HepG2 (cell line): ENCODE results near the gene MRPL42. TPM values are rescaled to one million over a fixed set of nuclear protein-coding genes. Genes with fewer than 3 reads are reported as not detected.

Experiments used
- ATF1 ChIP-seq: IDR thresholded peaks from 2 replicates; pipeline ENCODE4 v1.6.1; 2016; ENCODE audit warnings: mild to moderate bottlenecking, control low read depth
- ATF4 ChIP-seq, 2 experiments: fragments of 450-650 bp in 1 of 2; sonication (generic) in 1 of 2; formaldehyde crosslinking; IDR thresholded peaks; 2 replicates each; pipeline versions ENCODE4 v1.5.0 to v1.8.0; 2020 to 2022; ENCODE audit warnings: mild to moderate bottlenecking in 1 of 2, missing genetic modification reagents in 1 of 2
- IKZF4 ChIP-seq: sonication (generic); formaldehyde crosslinking; IDR thresholded peaks from 2 replicates; pipeline ENCODE4 v1.5.1; 2020; ENCODE audit warnings: borderline replicate concordance, mild to moderate bottlenecking, low read depth, missing genetic modification reagents; ENCODE audit errors: not compliant biosample characterization
- KMT2A ChIP-seq: sonication (generic); formaldehyde crosslinking; IDR thresholded peaks from 2 replicates; pipeline ENCODE4 v1.4.0; 2020; ENCODE audit warnings: missing genetic modification reagents
- NFE2 ChIP-seq: sonication (generic); formaldehyde crosslinking; IDR thresholded peaks from 2 replicates; pipeline ENCODE4 v1.4.0; 2020; ENCODE audit warnings: missing genetic modification reagents
- NFE2L2 ChIP-seq: fragments of 150-350 bp; IDR thresholded peaks from 2 replicates; pipeline ENCODE4 v1.6.1; 2014; ENCODE audit warnings: low read length
- NFKBIZ ChIP-seq: IDR thresholded peaks from 2 replicates; pipeline ENCODE4 v1.6.1; 2018; ENCODE audit warnings: missing genetic modification reagents, missing compliant biosample characterization
- PAXIP1 ChIP-seq: sonication (generic); formaldehyde crosslinking; conservative IDR thresholded peaks from 2 replicates; pipeline ENCODE4 v1.4.0; 2020; ENCODE audit warnings: mild to moderate bottlenecking, missing genetic modification reagents, moderate library complexity
- RARA ChIP-seq: IDR thresholded peaks from 2 replicates; pipeline ENCODE4 v1.6.1; 2016; ENCODE audit warnings: missing genetic modification reagents, missing compliant biosample characterization
- RCOR2 ChIP-seq: IDR thresholded peaks from 2 replicates; pipeline ENCODE4 v1.6.1; 2016; ENCODE audit warnings: missing biosample characterization, missing genetic modification reagents
- SIX4 ChIP-seq: sonication (generic); formaldehyde crosslinking; IDR thresholded peaks from 2 replicates; pipeline ENCODE4 v1.4.0; 2020; ENCODE audit warnings: missing genetic modification reagents
- TGIF2 ChIP-seq: IDR thresholded peaks from 2 replicates; pipeline ENCODE4 v1.6.1; 2016; ENCODE audit warnings: control low read depth, missing compliant biosample characterization
- XRCC5 ChIP-seq: fragments of 200-400 bp; formaldehyde crosslinking; optimal IDR thresholded peaks from 2 replicates; pipeline ENCODE3; 2017; ENCODE audit warnings: mild to moderate bottlenecking, low read length
- ZBTB8A ChIP-seq: sonication (generic); formaldehyde crosslinking; IDR thresholded peaks from 2 replicates; pipeline ENCODE4 v1.4.0; 2020; ENCODE audit warnings: mild to moderate bottlenecking, low read depth, missing genetic modification reagents, borderline replicate concordance
- ZNF563 ChIP-seq: sonication (generic); formaldehyde crosslinking; IDR thresholded peaks from 2 replicates; pipeline ENCODE4 v1.8.0; 2022; ENCODE audit warnings: mild to moderate bottlenecking, moderate library complexity, missing genetic modification reagents
- ZNF577 ChIP-seq: sonication (generic); formaldehyde crosslinking; IDR thresholded peaks from 2 replicates; pipeline ENCODE4 v1.4.0; 2020; ENCODE audit warnings: mild to moderate bottlenecking, low read depth, missing genetic modification reagents, borderline replicate concordance
- ZNF780A ChIP-seq: sonication (generic); formaldehyde crosslinking; IDR thresholded peaks from 2 replicates; pipeline ENCODE4 v1.8.0; 2022; ENCODE audit warnings: mild to moderate bottlenecking, missing genetic modification reagents, moderate library complexity
- polyA plus RNA-seq, 8 experiments: library from polyadenylated mRNA; depleted of rRNA in 3 of 8; stranded (reverse) in 7 of 8; unstranded in 1 of 8; fragments of >200 nt; fragmentation: Illumina TruSeq in 4 of 8; extraction: Trizol in 4 of 8; gene quantifications; 2 replicates each; pipeline versions ENCODE4 v1.2.1 to v1.2.3, GENCODE V29; 2011 to 2016; ENCODE audit warnings: low read depth in 4 of 8, missing spikeins in 1 of 8, mixed read lengths in 1 of 8; ENCODE audit not compliant: insufficient read depth in 1 of 8
- total RNA-seq, 5 experiments: library from RNA; depleted of rRNA; stranded (reverse); fragments of >200 nt; fragmentation: Illumina TruSeq; extraction: Trizol; gene quantifications; 2 replicates each; pipeline ENCODE4 v1.2.3, GENCODE V29; 2016; ENCODE audit warnings: low read depth in 1 of 5
- TF ChIP-seq, protein P1 (sequence below): sonication (generic); formaldehyde crosslinking; IDR thresholded peaks from 2 replicates; pipeline ENCODE4 v1.9.0; 2022; ENCODE audit warnings: low read depth, missing genetic modification reagents
- TF ChIP-seq, protein P2 (sequence below): sonication (generic); formaldehyde crosslinking; IDR thresholded peaks from 2 replicates; pipeline ENCODE4 v1.4.0; 2020; ENCODE audit warnings: missing genetic modification reagents, borderline replicate concordance
- TF ChIP-seq, protein P3 (sequence below): sonication (generic); formaldehyde crosslinking; IDR thresholded peaks from 2 replicates; pipeline ENCODE4 v1.5.0; 2020; ENCODE audit warnings: missing genetic modification reagents, mild to moderate bottlenecking, borderline replicate concordance
- TF ChIP-seq, protein P4 (sequence below): sonication (generic); formaldehyde crosslinking; IDR thresholded peaks from 2 replicates; pipeline ENCODE4 v1.8.0; 2023; ENCODE audit warnings: mild to moderate bottlenecking, missing genetic modification reagents

Gene MRPL42
- total and polyA plus RNA-seq, 2 of the 13 experiments (the other 11 are each of a cell fraction or from before 2014, with no cell fraction given): 93.3 to 148 TPM

- TF ChIP-seq, protein P1, sequence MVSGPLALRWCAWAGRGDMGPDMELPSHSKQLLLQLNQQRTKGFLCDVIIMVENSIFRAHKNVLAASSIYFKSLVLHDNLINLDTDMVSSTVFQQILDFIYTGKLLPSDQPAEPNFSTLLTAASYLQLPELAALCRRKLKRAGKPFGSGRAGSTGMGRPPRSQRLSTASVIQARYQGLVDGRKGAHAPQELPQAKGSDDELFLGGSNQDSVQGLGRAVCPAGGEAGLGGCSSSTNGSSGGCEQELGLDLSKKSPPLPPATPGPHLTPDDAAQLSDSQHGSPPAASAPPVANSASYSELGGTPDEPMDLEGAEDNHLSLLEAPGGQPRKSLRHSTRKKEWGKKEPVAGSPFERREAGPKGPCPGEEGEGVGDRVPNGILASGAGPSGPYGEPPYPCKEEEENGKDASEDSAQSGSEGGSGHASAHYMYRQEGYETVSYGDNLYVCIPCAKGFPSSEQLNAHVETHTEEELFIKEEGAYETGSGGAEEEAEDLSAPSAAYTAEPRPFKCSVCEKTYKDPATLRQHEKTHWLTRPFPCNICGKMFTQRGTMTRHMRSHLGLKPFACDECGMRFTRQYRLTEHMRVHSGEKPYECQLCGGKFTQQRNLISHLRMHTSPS (CRISPR knock-in tag): no peak
- TF ChIP-seq, protein P2, sequence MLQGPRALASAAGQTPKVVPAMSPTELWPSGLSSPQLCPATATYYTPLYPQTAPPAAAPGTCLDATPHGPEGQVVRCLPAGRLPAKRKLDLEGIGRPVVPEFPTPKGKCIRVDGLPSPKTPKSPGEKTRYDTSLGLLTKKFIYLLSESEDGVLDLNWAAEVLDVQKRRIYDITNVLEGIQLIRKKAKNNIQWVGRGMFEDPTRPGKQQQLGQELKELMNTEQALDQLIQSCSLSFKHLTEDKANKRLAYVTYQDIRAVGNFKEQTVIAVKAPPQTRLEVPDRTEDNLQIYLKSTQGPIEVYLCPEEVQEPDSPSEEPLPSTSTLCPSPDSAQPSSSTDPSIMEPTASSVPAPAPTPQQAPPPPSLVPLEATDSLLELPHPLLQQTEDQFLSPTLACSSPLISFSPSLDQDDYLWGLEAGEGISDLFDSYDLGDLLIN (CRISPR knock-in tag): no peak
- TF ChIP-seq RARA (CRISPR knock-in tag) (peak; percentile 61), ZBTB8A (CRISPR knock-in tag) (no peak), ZNF780A (CRISPR knock-in tag) (no peak), NFE2 (CRISPR knock-in tag) (no peak), ATF4 (CRISPR knock-in tag; IDR thresholded peaks at IDR 0.05) (0 out of 4 replicates have a peak, but pooled peaks of 1 of the 2 experiments have one; percentile 21), XRCC5 (no peak), IKZF4 (CRISPR knock-in tag) (no peak), NFKBIZ (no peak), PAXIP1 (CRISPR knock-in tag) (peak; percentile 59), ZNF563 (CRISPR knock-in tag) (no peak), NFE2L2 (no peak), KMT2A (no peak), SIX4 (CRISPR knock-in tag) (no peak), ZNF577 (CRISPR knock-in tag) (no peak), TGIF2 (no peak), ATF1 (CRISPR knock-in tag) (no peak), RCOR2 (CRISPR knock-in tag) (no peak)
- TF ChIP-seq, protein P3, sequence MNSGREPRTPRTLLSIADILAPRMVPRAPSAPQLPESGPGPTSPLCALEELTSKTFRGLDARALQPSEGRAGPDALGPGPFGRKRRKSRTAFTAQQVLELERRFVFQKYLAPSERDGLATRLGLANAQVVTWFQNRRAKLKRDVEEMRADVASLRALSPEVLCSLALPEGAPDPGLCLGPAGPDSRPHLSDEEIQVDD (CRISPR knock-in tag): no peak
- TF ChIP-seq, protein P4, sequence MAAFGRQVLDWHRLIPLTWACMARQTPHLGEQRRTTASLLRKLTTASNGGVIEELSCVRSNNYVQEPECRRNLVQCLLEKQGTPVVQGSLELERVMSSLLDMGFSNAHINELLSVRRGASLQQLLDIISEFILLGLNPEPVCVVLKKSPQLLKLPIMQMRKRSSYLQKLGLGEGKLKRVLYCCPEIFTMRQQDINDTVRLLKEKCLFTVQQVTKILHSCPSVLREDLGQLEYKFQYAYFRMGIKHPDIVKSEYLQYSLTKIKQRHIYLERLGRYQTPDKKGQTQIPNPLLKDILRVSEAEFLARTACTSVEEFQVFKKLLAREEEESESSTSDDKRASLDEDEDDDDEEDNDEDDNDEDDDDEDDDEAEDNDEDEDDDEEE (CRISPR knock-in tag): no peak
These were observed 59.6 kb downstream of the MRPL42 start (continued) for GRCh38 chr12:93526786-93527428.
